ENCODE measurements around the gene RNF31.

The RNF31 gene

DNA sequence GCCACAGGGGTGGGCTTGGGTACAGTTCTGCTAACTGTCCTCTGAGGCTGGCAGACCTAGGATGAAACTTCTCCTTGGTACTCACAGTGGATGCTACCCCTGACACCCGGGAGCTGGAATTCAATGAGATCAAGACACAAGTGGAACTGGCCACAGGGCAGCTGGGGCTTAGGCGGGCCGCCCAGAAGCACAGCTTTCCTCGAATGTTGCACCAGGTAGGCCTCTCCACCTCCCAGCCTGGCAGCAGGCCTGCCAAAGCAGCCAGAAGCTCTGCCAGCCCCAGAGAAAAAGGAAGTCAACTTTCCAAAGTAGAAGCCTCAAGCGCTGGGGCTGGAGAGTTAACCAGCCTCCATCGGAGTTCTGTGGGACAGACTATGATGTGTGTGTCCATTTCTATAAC lies 30.1 kb upstream of the RNF31 start:
- DNase-seq: no peak

DNA sequence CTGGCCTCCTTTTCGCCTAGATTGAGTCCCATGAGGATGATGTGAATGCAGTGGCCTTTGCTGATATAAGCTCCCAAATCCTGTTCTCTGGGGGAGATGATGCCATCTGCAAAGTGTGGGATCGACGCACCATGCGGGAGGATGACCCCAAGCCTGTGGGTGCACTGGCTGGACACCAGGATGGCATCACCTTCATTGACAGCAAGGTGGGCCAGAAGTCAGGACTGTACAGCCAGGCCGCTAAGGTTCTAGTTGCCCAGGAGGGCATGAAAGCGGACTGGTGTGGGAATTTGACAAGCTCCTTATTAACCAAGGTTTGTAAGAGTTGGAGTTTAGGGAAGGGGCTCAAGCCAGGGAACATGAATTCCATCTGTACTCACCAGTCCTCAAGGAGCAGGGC lies 27.6 kb upstream of the RNF31 start:
- DNase-seq: no peak

DNA sequence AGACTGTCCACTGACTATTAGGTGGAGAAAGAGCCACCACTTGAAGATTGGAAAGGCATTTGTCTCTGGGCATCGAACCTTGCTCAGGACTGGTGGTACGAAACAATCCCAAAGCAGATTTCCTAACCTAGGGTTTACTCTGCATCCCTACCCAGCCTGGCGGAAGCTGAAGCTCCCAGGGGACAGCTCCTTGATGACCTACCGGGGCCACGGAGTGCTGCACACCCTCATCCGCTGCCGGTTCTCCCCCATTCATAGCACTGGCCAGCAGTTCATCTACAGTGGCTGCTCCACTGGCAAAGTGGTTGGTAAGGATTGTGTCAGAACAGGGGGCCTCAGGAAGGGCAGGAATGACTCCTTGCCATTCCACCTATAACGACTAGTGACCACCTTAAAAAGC lies 26.1 kb upstream of the RNF31 start:
- no peak for DNase-seq

DNA sequence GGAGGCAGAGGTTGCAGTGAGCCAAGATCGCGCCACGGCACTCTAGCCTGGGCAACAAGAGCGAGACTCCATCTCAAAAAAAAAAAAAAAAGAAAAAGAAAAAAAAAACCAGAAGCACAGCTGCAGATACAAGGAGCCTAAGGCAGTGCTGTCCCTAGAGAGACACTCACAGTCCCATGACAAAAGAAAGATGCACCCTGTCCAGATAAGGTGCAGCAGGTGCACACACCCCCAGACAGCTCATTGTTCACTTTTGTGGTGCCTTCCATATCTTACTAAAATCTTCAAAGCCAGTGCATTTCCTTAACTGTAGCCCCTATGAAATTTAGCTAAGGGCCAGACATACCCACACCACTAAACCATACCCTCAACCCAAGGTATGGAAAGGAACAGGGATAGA lies 24.9 kb upstream of the RNF31 start:
- no peak for DNase-seq

DNA sequence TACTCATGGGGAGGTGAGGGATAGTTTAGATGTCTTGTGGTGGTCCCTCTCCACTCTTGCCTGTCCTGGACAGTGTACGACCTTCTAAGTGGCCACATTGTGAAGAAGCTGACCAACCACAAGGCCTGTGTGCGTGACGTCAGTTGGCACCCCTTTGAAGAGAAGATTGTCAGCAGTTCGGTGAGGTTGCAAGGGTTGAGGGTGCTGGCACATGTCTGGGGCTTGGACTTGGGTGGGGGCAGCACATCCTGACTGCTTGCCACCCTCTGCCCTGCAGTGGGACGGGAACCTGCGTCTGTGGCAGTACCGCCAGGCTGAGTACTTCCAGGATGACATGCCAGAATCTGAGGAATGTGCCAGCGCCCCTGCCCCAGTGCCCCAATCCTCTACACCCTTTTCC lies 24.4 kb upstream of the RNF31 start:
- DNase-seq: no peak

DNA sequence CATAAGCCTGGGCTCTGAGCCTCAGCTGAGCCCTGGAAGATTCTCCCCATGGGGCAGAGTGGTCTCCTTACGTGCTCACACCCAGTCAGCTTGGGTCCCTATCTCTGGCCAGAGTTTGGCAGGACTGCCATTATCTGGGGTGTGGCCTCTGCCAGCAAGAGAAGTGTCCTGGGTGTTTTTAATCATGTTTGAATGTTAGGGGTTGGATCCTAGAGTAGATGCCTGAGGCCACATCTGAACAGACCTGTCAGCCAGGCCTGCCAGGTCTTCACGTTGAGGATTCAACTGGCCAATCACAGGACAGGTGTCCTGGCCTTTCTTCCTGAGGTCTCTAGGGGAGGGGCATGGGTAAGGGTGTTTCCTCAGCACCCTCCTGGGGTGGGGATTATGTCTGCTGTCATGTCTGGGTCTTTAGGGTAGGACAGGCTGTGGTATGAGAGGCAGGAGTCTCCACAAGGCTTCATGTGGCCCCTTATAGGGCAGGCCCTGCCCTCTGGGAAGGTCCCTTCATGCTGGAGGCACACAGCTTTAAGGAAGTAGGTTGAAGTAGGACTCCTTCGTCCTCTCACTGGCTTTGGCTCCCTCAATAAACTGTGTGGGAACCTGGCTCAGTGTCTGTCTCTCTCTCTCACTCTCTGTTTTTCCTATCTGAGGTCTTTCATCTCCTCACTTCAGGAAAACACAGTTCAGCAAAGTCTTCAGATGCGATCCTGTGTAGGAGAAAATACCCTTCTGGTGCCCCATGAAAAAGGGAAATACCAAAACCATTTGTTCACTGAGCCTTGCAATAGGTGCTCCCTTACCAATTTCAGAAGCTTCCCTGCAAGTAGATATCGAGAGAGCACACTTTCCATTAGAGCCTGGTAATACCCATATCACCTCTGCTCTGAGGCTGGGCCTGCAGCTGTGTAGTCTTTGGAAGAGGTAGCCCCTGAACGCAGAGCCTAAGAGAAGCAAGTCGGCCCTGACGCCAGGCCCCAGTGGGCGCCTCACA lies 23.6 kb upstream of the RNF31 start:
- DNase-seq: no peak

DNA sequence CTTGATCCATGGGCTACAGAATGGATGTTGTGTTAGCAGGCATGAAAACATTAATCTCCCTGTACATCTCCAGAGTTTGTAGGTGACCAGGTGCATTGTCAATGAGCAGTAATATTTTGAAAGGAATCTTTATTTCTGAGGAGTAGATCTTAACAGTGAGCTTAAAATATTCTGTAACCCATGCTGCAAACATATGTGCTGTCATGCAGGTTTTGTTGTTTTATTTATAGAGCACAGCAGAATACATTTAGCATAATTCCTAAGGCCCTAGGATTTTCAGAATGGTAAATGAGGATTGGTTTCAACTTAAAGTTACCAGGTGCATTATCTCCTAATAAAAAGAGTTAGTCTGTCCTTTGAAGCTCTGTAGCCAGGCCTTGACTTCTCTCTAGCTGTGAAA lies 20.4 kb upstream of the RNF31 start:
- DNase-seq: no peak

DNA sequence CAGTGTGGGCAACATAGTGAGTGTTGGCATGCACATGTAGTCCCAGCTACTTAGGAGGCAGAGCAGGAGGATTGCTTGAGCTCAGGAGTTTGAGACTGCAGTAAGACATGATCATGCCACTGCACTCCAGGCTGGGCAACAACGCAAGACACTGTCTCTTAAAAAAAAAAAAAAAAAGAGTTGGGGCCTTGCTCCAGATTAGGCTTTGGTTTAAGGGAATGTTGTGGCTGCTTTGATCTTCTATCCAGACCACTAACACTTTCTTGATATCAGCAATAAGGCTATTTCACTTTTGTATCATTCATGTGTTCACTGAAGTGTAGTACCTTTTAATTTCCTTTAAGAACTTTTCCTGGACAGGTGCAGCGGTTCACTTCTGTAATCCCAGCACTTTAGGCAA lies 19.6 kb upstream of the RNF31 start:
- no peak for DNase-seq

DNA sequence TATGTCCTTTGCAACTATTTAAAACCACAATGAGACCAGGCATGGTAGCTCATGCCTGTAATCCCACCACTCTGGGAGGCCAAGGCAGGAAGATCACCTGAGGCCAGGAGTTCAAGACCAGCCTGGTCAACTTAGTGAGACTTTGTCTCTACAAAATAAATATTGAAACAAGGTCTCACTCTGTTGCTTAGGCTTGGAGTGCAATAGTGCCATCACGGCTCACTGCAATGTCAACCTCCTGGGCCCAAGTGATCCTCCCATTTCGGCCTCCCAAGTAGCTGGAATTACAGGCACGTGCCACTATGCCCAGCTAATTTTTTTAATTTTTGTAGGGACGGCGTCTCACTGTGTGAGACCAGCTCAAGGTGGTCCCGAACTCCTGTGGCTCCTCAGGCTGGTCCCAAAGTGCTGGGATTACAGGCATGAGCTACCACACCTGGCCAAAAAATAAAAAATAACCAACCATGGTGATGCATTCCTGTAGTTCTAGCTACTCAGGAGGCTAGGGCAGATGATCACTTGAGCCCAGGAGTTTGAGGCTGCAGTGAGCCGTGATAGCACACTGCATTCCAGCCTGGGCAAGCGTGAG lies 17.8 kb upstream of the RNF31 start:
- no peak for DNase-seq

DNA sequence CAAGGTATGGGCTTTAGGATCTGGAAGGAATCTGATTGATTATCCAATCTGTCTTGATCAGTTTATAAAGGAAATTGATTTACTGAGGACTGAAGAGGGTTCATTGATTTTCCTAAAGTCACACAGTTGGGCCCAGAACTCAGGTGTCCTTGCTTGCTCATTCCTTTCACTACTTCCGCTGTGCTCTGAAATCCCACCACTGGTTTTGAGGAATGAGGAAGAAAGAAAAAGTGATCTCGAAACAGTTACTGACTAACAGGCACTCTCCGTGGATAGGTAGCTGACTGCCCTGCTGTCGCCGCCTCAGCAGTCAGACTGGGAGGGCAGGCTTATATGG lies 16.9 kb upstream of the RNF31 start, which contains the start of gene FITM1:
Gene FITM1 (plus strand): TSS at position 280 of the 337 bp plus-strand sequence. CDS start 905 bp downstream, outside the sequence.
- no peak for DNase-seq

DNA sequence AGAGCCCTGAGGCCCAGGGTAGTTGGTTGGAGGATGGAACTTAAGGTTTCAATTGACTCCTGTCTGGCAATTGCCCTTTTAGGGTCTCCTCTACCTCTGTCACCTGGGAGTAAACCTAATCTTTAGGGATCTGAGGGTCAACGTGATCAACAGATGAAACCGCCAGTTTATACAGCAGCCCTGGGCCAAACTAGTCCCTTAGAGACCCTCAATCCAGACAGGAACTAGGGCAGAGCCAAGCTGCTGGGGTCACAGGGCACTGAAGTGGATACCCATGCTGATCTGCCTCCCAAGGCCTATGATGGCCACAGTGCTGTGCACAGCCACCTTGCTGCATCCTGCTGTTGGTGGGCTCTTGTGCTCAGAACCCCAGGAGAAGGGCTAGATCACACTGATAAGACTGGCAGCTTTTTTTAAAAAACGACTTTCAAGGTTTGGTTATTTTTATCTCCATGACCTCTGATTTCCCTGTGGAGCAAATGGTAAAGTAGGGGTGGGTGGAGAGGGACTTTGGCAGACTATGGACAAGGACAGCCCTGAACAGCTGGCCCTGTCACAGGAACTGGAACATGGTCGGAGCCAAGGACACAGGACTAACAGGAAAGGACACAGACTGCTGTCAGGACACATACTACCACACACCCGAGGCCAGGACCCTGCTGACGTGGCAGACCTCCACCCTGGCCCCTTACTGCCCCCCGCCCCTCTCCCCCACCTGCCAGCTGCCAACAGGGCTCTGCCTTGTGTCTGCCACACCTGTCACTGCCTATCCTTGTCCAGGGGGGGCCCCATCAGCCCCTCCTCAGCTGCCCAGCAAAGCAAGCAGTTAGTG lies 16.4 kb upstream of the RNF31 start:
- no peak for DNase-seq

DNA sequence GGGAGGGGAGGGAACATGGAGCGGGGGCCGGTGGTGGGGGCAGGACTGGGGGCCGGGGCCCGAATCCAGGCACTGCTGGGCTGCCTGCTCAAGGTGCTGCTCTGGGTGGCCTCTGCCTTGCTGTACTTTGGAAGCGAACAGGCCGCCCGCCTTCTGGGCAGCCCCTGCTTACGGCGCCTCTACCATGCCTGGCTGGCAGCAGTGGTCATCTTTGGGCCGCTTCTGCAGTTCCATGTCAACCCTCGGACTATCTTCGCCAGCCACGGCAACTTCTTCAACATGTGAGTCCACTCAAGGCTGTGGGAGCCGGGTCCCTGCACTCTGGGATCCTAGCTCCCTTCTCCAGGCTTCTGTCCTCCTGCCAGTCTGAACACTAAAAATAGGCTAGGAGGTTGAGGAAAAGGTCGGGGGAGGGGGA lies 15.7 kb upstream of the RNF31 start:
- no peak for DNase-seq

DNA sequence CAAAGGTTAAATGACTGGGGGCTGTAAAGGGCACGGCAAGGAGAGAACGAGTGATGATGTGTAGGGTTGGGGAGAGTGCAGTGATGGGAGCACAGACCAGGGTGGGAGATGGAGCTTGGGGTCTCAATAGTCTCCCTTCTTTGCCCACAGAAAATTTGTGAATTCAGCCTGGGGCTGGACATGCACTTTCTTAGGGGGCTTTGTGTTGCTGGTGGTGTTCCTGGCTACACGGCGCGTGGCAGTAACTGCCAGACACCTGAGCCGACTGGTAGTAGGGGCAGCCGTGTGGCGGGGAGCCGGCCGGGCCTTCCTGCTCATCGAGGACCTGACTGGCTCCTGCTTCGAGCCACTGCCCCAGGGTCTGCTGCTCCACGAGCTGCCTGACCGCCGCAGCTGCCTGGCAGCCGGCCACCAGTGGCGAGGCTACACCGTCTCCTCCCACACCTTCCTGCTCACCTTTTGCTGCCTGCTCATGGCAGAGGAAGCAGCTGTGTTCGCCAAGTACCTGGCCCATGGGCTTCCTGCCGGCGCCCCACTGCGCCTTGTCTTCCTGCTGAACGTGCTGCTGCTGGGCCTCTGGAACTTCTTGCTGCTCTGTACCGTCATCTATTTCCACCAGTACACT lies 15.1 kb upstream of the RNF31 start:
- DNase-seq: no peak

DNA sequence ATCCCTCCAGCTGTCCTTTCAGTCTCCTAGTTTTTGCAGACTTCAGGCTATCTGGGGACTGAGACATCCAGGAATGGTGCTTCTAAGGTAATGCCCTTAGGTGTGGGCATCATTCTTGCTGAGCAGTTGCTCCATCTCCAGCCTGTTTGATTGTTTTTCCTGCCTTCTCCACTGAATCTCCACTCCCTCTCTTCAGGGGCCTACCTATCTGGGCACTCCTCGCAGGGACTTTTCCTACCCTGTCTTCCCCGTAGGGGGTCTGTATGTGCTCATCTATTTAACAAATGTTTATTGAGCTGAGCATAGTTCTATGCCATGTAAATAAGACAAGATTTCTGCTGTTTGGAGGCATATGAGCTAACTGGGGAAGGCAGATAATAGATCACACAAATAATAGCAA lies 14.3 kb upstream of the RNF31 start:
- DNase-seq: no peak

DNA sequence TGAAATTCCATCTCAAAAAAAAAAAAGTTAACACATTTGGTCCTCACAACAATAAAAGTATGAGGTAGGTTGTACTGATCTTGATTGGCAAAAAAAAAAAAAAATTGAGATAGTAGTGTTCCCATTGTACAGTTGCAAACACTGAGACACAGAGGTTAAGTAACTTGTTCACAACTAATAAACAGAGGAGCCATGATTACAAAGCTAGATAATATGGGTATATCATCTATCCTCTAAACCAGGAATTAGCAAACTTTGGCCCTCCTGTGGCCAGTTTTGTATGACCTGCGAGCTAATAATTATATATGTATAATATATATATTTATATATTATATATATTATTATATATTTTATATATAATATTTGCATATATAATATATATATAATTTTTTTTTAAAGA lies 13.6 kb upstream of the RNF31 start:
- no peak for DNase-seq

DNA sequence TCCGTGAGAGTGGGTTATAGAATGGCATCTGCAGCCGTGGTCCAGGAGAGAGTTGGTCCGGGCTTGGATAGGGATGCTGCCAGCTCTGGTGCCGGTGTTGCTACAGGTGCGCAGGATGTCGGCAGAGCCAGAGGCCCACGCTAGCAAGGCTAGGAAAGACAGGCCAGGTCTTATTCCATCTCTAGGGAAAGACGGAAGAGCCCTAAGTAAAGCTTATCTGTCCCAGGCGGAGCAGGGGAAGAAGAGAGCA lies 11.8 kb upstream of the RNF31 start:
- no peak for DNase-seq

DNA sequence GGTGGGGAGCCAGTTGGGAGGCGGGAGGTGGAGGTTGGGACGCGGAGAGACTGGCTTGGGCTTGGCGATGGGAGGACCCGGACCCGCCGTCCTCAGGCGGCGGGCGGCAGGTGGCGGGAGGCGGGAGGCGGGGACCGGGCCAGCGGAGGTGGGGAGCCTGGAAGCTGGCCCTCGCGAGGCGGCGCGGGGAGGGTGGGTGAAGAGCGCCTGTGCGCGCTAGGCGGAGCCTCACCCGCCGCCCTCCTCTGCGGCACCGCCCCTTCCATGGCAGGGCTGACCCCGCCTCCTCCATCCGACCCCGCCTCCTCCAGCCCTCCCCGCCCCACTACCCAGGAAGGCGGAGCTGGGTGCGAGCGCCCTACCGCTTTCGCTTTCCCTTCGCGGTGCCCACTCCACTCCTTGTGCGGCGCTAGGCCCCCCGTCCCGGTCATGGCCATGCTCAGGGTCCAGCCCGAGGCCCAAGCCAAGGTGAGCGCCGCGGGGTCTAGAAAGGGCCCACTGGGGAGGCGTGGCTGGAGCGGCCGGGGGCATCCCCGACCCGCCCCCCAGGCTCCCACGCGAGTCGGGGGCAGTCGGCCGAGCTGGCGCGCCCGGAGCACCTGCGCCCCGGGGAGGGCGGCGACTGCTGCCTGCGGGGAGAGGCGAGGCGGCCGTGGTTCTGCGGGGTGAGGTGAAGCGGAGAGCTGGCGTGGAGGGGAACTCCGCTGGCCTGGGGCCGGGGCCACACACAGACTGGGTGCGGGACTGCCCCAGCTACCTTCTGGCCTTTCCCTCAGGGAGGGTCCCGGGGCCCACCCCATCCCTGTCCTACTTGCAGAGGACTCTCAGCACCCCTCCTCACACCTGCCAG lies 11.2 kb upstream of the RNF31 start, which contains the start of gene PSME1:
Gene PSME1 (plus strand): TSS at position 361 of the 850 bp plus-strand sequence. CDS start 69 bp downstream, at position 430.
- peak; percentile 67 for DNase-seq

DNA sequence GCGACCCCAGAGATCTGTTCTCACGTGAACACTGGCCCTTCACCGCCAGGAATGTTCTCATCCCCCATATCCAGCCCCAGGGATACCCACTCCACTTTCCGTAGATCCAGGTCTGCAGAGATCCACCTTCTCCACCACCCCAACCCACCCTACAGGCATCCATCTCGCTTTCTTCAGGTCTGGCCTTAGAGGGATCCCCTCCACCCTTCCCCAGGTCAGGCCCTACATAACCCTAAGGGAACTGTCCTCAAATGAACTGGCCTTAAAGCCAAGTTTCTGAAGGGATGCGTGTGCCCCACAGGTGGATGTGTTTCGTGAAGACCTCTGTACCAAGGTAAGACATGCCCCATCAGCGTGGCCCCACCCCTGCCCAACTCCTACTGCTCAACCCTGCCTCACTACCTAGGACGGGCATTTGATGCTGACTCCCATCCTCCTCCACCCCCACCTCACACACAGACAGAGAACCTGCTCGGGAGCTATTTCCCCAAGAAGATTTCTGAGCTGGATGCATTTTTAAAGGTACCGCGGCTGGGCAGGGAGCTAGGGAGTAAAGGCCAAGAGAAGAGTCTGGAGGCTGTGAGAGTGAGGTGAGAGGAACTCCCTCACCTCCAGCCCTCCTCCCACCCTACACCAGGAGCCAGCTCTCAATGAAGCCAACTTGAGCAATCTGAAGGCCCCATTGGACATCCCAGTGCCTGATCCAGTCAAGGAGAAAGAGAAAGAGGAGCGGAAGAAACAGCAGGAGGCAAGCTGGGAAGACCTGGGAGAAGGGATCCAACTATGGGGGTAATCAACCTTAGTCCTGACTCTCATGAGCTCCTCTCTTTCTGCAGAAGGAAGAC lies 10.4 kb upstream of the RNF31 start:
- no peak for DNase-seq

DNA sequence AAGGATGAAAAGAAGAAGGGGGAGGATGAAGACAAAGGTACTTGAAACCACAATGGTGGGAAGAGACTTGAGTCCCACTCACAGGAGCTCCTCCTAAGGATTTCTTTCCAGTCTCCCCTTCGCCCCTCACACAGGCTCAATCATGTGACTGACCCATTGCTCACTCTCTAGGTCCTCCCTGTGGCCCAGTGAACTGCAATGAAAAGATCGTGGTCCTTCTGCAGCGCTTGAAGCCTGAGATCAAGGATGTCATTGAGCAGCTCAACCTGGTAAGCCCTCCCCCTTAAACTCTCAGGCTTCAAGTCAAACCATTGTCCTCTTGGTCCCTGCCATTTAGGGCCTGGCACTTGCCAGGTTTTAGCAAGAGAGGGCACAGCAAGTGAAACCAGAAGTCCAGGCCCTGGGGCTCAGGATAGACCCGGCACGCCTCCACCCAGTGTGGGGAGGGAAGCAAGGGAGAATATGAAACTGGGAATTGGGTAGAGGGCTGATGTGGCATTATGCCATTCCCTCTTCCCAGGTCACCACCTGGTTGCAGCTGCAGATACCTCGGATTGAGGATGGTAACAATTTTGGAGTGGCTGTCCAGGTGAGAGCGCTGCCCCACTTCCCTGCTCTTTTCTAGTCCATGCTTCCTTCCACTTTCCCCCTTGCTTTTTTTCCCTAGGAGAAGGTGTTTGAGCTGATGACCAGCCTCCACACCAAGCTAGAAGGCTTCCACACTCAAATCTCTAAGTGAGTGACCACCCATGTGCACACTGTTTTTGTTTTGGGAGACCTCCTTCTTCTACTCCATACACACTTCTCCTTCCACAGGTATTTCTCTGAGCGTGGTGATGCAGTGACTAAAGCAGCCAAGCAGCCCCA lies 9.5 kb upstream of the RNF31 start:
- no peak for DNase-seq
